ENCODE results near the gene WWC1. TPM values are rescaled to one million over a fixed set of nuclear protein-coding genes. Genes with fewer than 3 reads are reported as not detected.

WWC1 gene
- 18.7 TPM for total RNA-seq

- Histone ChIP-seq H3K9me3 (no peaks in the 10 kb centered on the region), H3K27me3 (peaks cover 9% of the 10 kb centered on the region), H3K4me3 (peak within 1 kb of the TSS; percentile 45 to 47), H3K4me1 (peaks cover 16% of the 10 kb centered on the region), H3K36me3 (no peaks in the 10 kb centered on the region), H3K27ac (peak within 1 kb of the TSS; percentile 27)
- no peak for DNase-seq (ENCODE audit: extremely low spot score in 2 of 2)
- no peak for TF ChIP-seq POLR2AphosphoS5 (IDR thresholded peaks at IDR 0.05; ENCODE audit: insufficient read depth in 1 of 2, low read depth in 1 of 2)
- no peak for TF ChIP-seq CTCF (IDR thresholded peaks at IDR 0.05)
- no peak for TF ChIP-seq POLR2A (IDR thresholded peaks at IDR 0.05)
- intact Hi-C loops (cut with DNase I) = no loop called here
Measured at GRCh38 chr5:168291342-168291963, at the start of gene WWC1. Gene WWC1, plus strand, starts transcription at chr5:168291645. Its CDS starts 508 bp downstream, at chr5:168292153.

GRCh38 chr5:168244838-168245559, 46.4 kb upstream of the WWC1 start:
- no peak for TF ChIP-seq POLR2A (IDR thresholded peaks at IDR 0.05)
- no peak for TF ChIP-seq POLR2AphosphoS5 (IDR thresholded peaks at IDR 0.05; ENCODE audit: insufficient read depth in 1 of 2, low read depth in 1 of 2)
- TF ChIP-seq CTCF (IDR thresholded peaks at IDR 0.05) = no peak
- no peaks in the 10 kb centered on the region for H3K36me3 ChIP-seq
- intact Hi-C loops (cut with DNase I) = no loop called here

DNA sequence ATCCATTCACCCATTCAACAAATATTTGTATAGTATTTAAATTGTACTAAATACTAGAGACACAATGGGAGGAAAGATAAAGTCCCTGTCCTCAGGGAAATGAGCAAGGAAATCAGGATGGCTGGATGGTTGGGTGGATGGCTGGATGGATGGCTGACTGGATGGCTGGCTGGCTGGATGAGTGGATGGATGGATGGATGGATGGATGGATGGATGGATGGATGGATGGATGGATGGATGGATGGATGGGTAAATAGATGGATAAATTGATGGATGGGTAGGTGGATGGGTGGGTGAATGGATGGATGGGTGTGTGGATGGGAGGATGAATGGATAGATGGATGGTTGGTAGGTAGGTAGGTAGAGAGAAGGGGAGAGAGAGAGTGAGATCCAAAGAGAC, 41.5 kb upstream of the WWC1 start:
- no peak for TF ChIP-seq POLR2AphosphoS5 (IDR thresholded peaks at IDR 0.05; ENCODE audit: insufficient read depth in 1 of 2, low read depth in 1 of 2)
- no peak for TF ChIP-seq POLR2A (IDR thresholded peaks at IDR 0.05)
- TF ChIP-seq CTCF (IDR thresholded peaks at IDR 0.05) = no peak
- no peak for DNase-seq (ENCODE audit: extremely low spot score in 2 of 2)
- intact Hi-C loops (cut with DNase I) = no loop called here
- Histone ChIP-seq H3K4me3 (no peak overlapping the region), H3K27ac (no peak overlapping the region), H3K36me3 (no peaks in the 10 kb centered on the region), H3K9me3 (no peaks in the 10 kb centered on the region), H3K27me3 (no peaks in the 10 kb centered on the region), H3K4me1 (no peaks in the 10 kb centered on the region)

More at GRCh38 chr5:168244838-168245559, 46.4 kb upstream of the WWC1 start:
- Histone ChIP-seq H3K27me3 (no peaks in the 10 kb centered on the region), H3K9me3 (no peaks in the 10 kb centered on the region), H3K4me3 (no peak overlapping the region), H3K27ac (no peak overlapping the region), H3K4me1 (no peaks in the 10 kb centered on the region)
- DNase-seq (ENCODE audit: extremely low spot score in 2 of 2) = no peak

DNA sequence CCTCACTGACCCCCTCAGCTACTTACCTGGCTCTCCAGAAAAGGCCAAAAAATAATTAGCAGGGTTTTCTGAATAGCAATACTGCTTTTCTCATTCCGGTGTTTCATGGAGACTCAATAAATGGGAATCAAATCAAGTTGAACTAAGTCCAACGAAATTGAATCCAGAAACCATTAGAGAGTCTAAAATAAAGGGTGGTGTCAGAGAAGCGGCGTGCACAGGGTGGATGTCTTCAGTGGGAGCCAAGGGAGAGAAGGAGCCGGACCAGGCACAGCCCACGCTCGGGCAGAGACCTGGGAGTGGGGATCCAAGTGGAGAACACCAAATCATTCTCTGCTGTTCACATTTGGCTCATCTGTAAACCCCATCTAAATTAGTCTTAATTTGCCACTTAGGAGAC, 40.2 kb upstream of the WWC1 start:
- intact Hi-C loops (cut with DNase I) = no loop called here
- H3K36me3 ChIP-seq = no peaks in the 10 kb centered on the region

More for the DNA sequence above, 40.2 kb upstream of the WWC1 start:
- no peaks in the 10 kb centered on the region for H3K27me3 ChIP-seq
- no peak overlapping the region for H3K4me3 ChIP-seq
- no peaks in the 10 kb centered on the region for H3K4me1 ChIP-seq
- DNase-seq (ENCODE audit: extremely low spot score in 2 of 2) = no peak
- H3K27ac ChIP-seq = no peak overlapping the region
- TF ChIP-seq POLR2A (IDR thresholded peaks at IDR 0.05) (no peak), CTCF (IDR thresholded peaks at IDR 0.05) (no peak), POLR2AphosphoS5 (IDR thresholded peaks at IDR 0.05; ENCODE audit: insufficient read depth in 1 of 2, low read depth in 1 of 2) (no peak)
- no peaks in the 10 kb centered on the region for H3K9me3 ChIP-seq

Measured in vagina (tissue), 2 donors.